ENCODE data around the gene KRT82.

KRT82 gene

GRCh38 chr12:52407918-52408317 lies 1.8 kb upstream of the KRT82 start:
- no peak for DNase-seq

GRCh38 chr12:52404951-52405350 lies 1.2 kb downstream of the KRT82 start:
- DNase-seq, result no peak

GRCh38 chr12:52403561-52403960 lies 2.6 kb downstream of the KRT82 start:
- no peak for DNase-seq

DNA sequence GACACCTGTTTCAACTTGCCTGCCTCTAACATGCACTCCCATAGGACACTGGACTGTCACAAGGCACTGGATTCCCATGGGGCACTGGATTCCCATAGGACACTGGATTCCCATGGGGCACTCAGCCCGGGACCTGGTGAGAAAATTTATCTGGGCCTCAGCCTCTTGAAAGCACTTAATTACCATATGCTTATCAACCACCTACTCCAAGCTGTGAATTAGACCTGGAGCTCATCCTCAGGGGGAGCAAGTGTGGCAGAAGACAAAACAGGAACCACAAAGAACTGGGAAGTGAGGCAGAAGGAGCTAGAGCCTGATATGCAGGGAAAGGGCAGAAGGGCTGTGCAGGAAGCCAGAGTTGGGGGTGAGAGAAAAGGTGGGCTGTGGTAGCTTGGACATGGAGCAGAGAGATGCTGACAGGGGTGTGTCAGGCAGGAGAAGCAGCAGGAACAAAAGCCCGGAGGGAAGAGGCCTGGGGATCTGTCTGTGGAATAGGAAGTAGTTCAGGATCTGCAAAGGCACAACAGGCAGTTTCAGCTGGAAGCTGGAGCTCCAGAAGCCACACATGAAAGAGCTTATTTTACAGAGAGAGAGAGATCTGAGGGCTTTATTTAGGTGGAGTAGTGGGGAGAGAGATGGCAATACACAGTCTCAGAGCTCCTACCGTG lies 3.1 kb downstream of the KRT82 start:
- no peak for DNase-seq

- DNase-seq, result no peak
These were observed 3.8 kb downstream of the KRT82 start for GRCh38 chr12:52402377-52402776.

GRCh38 chr12:52401926-52402325 lies 4.2 kb downstream of the KRT82 start:
- DNase-seq, result no peak

- DNase-seq, result no peak
These were observed 4.6 kb downstream of the KRT82 start for GRCh38 chr12:52401526-52401925.

DNA sequence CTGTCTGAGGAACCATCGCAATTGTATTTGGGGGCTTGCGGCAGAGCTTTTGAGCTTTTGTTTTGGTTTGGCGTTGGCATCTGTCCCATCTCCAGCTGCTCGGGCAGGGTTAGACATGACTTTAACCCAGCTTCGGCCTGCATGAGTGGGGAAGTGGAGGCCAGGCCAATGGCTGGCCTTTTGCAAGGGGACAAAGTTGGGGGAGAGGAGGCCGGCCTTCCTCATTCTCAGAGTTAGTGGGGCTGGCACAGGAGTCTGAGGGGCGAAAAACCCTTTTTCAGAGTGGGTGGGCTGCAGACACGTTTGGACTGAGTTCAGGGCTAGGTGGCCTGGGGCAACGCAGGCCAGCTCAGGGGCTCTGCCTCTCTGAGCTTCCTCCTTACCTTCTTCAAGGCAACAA lies 5.2 kb downstream of the KRT82 start:
- no peak for DNase-seq

DNA sequence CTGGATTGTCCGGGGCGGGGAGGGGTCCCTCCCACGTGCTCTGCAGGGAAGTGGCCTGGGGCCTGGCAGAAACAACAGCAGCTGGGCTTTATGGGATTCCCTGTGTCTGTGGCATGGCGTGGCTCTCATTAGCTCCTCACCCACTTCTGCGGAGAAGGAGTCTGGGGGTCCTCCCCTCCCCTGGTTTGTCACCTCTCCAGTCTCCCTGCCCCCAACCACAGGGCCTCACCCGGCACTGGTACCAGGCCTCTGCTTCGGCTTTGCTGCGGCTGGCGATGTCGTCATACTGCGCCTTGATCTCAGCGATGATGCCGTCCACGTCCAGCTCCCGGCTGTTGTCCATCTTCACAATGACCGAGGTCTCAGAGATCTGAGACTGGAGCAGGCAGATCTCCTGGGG lies 6.4 kb downstream of the KRT82 start:
- DNase-seq, result no peak

DNA sequence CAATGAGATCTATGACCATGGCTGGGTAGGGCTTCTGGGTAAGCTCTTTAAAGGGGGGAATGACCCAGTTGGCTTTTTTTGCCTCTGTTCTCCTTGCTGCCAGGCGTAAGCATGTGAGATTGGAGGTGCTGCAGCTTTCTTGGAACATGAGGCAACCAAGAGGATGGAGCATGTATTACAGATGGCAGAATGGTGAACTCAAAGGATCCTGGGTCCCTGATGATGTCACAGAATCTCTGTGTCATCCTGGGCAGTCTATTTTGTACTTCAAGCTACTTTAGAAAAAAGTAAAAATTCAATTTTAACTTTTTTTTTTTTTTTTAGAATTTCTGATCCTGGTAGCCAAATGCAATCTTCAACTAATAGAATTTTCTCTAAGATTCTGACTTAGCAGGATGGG lies 8.0 kb downstream of the KRT82 start:
- no peak for DNase-seq

- DNase-seq, result no peak
These were observed 9.5 kb downstream of the KRT82 start for GRCh38 chr12:52396656-52397055.

GRCh38 chr12:52395761-52396434 lies 10.2 kb downstream of the KRT82 start:
- DNase-seq, result peak; percentile 80

DNA sequence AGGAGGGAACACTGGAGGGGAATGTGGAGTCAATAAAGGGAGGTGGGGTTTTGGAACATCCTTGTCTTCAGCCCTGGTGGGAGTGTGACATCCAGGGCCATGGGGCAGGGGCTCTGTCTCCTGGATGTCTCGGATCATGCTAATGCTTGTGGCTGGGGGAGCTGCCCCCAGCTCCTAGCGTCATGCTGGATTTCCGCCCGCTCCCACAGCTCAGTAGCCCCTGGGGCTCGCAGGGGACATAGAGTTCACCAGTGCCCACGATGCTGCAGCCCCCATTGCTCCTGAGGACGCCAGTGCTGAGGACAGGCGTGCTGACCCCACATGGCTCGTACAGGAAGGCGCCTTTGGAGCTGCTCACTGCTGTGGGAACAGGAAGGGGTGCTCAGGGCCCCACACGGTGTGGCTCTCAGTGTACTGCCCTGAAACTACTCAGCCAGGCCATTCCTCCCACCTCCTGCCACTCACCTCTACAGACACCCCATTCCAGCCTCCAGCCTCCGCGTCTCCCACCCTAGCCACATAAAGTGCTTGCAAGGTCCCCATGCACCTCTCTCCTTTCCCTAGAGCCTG lies 11.2 kb downstream of the KRT82 start:
- no peak for DNase-seq

DNA sequence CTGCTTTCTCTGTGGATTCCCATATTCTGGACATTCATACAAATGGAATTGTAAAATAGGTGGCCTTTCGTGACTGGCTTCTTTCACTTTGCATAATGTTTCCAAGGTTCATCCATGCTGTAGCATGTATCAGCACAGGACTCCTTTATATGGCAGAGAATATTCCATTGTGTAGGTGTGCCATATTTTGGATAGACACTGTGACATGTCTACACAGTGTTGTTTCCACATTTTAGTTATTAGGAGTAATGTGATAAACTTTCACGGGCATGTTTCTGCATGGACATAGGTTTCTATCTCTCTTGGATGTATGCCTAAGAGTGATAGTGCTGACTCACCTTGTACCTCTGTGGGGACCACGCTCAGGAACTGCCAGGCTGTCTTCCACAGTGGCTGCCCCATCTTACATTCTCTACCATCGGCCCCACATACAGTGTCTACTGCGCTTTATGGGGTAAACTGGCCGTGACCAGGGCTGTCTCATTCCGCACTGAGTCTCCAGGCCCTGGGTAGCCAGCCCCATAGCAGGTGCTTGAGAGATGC lies 13.6 kb downstream of the KRT82 start:
- DNase-seq, result peak; percentile 58

GRCh38 chr12:52391618-52392002 lies 14.5 kb downstream of the KRT82 start:
- DNase-seq, result peak; percentile 42

DNA sequence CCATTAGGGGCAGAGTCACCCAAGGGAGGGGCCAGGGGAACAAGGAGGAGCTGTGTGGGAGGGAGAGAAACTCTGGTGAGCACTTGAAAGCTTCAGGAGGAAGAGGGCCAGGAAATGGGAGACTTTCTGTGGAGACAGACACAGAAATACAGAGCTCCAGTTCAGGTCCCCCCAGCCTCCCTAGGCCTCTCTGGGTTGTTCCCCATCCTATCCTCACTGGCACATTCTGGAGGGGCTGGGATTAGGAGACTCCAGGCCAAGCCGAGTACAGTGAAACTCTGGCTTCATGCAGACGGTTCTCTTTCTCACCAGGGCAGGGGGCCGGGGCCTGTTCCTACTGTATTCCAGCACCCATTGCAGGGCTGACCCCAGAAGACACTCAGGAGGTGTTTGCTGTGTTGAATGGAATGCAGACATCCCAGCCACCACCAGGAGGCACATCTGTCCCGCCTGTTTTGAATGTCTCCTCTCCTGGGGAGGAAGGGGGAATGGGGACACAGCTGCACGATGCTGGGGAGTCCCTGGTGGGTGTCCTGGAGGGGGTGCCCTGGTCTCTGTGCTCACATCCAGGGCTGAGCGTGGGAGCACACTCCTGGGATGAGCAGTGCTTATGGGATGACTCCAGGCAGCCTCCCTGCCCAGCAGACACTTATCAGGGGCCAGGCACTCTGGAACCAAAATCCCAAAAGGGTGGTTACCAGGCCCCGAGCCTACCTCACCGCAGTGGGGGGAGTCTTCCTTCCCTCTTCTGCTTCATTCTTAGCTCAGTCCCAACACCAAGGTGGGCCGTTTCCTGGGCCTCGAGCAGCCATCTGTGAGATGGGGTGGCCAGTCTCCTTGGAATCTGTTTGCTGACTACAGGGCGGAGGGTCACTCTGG lies 15.2 kb downstream of the KRT82 start:
- peak; percentile 43 for DNase-seq

DNA sequence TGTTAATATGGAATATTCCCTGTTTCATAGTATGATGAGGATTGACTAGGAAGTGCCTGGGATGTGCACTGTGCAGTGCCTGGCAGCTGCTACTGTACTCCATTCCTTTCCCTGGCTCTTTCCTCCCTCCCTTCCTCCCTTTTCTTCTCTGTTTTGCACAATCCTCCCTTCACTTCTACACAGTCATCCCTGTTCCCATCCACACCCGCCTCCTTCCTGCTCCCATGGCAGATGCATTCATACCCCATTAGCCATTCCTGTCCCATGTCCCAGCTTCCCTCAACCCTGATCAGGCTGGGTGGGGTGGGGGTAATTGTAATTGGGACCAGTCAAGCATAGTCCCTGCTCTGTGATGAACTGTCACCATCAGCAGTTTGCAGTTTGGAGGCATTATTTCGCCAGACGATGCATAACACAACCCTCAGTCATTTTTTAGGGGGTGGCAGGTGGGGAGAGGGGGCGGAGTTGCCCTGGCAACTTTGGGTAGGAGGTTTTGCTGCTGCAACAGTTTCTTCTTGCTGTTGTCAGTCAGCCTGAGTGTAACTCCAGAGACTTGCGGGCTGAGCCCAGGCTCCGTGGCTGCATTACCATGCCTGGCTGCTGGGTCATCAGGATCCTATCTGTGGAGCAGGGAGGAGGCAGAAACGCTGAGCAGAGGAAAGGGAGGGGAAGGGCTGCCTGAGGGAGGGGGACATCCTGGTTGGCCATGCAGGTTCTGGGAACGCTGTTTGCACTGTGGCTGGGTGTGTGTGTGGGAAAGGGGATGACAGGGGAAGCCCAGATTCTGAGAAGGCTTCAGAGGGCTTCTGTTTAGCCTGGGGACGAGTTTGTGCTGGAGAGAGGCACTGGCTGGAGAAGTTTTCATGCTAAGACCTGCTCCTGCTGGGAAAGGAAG lies 16.6 kb downstream of the KRT82 start:
- DNase-seq, result peak; percentile 66

GRCh38 chr12:52387859-52388258 lies 18.3 kb downstream of the KRT82 start:
- DNase-seq, result no peak

DNA sequence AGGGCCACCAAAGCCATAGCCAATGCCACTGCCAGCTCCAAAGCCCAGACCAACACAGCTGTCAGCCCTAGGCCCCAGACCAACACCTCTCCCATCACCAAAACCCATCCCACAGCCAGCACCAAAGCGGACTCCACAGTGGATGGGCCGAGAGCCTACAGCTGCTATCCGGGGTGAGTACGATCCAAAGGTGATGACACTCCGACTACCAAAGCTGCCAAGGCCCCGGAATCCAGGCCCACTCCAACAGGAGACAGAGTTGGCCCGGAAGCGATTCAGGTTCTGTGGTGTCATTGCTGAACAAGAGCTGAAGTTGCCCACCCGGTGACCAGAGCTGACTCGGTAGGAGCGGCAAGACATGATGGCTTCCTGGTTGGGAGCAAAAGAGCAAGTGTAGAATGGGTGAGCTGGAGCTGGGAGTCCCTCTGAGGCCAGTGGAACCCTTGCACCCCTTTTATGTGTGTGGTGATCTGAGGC lies 20.9 kb downstream of the KRT82 start, which contains the start of gene KRT84:
Gene KRT84, minus strand, starts transcription at position 427 of the 477 bp plus-strand sequence. Its CDS starts 67 bp downstream, at position 360.
- no peak for DNase-seq

- DNase-seq, result no peak
These were observed 22.8 kb downstream of the KRT82 start for GRCh38 chr12:52383331-52383730.

GRCh38 chr12:52382854-52383253 lies 23.3 kb downstream of the KRT82 start:
- peak; percentile 23 for DNase-seq

GRCh38 chr12:52381206-52381605 lies 24.9 kb downstream of the KRT82 start:
- DNase-seq, result no peak

All from RPMI8226 (cell line).